T-cell (primary cell): ENCODE data around the gene PMVK. TPM values are rescaled to one million over a fixed set of nuclear protein-coding genes. Genes with fewer than 3 reads are reported as not detected.

ENCODE experiments used
- ATAC-seq, 4 experiments: fragments of 200-7000 bp in 3 of 4; fragments of 150-1000 bp in 1 of 4; cut with Tn5 transposase; replicated peaks in 1 of 4; 1 replicate in 3 of 4; 2 replicates in 1 of 4; pipeline ENCODE4 v1.10.0; 2021; ENCODE audit warnings: moderate library complexity in 3 of 4, mild to moderate bottlenecking in 2 of 4, moderate number of reproducible peaks in 1 of 4
- CTCF ChIA-PET, 2 donors: fragments of 300-600 bp; sonication (Branson Sonifier 250); formaldehyde crosslinking; loops; one replicate each; lab custom pipeline; 2022; ENCODE audit warnings: antibody characterized with exemption in 2 of 2; lab: Charles Lee
- POLR2A ChIA-PET, 2 donors: fragments of 300-600 bp; sonication (Branson Sonifier 250); formaldehyde crosslinking; loops; one replicate each; lab custom pipeline; 2022; ENCODE audit warnings: antibody characterized with exemption in 2 of 2; lab: Charles Lee
- DNase-seq, 35 experiments: peaks; one replicate each; pipeline versions ENCODE4 v3.0.0 to v3.0.0-alpha.2; 2013 to 2023
- H3K27ac ChIP-seq: one replicate; pipeline ENCODE4 v1.5.1; 2013; ENCODE audit warnings: low read length
- H3K27me3 ChIP-seq, 2 experiments: replicated peaks in 1 of 2; 1 replicate in 1 of 2; 2 replicates in 1 of 2; pipeline versions ENCODE4 v1.6.1 to v1.7.0; 2013; ENCODE audit warnings: low read length in 1 of 2, mixed read lengths in 1 of 2; ENCODE audit not compliant: control insufficient read depth in 2 of 2, insufficient read depth in 2 of 2; ENCODE audit errors: extremely low read depth in 1 of 2
- H3K36me3 ChIP-seq, 2 donors: 1 replicate in 1 of 2; 2 replicates in 1 of 2; pipeline versions ENCODE4 v1.6.1 to v1.7.0; 2013; ENCODE audit warnings: low read length in 1 of 2; ENCODE audit not compliant: control insufficient read depth in 2 of 2, insufficient read depth in 1 of 2; ENCODE audit errors: extremely low read depth in 1 of 2
- H3K4me1 ChIP-seq, 2 experiments: 1 replicate in 1 of 2; 2 replicates in 1 of 2; pipeline versions ENCODE4 v1.6.1 to v1.7.0; 2013; ENCODE audit warnings: low read length in 2 of 2, mixed read lengths in 1 of 2; ENCODE audit not compliant: insufficient read depth in 2 of 2, control insufficient read depth in 1 of 2; ENCODE audit errors: extremely low read depth in 1 of 2
- H3K4me3 ChIP-seq, 2 donors: 1 replicate in 1 of 2; 2 replicates in 1 of 2; pipeline versions ENCODE4 v1.5.1 to v1.7.0; 2013; ENCODE audit warnings: mild to moderate bottlenecking in 2 of 2, low read length in 1 of 2, moderate library complexity in 1 of 2; ENCODE audit not compliant: control insufficient read depth in 1 of 2; ENCODE audit errors: extremely low read depth in 1 of 2
- H3K9me3 ChIP-seq: 2 replicates; pipeline ENCODE4 v1.7.0; 2013
- H3K27ac Mint-ChIP-seq, 2 donors: one replicate each; pipeline ENCODE4 v1.8.0; 2020 to 2021; ENCODE audit warnings: mild to moderate bottlenecking in 2 of 2, mixed read lengths in 2 of 2
- H3K27me3 Mint-ChIP-seq, 2 donors: one replicate each; pipeline ENCODE4 v1.8.0; 2021 to 2022; ENCODE audit warnings: mixed read lengths in 2 of 2
- H3K36me3 Mint-ChIP-seq: one replicate; pipeline ENCODE4 v1.8.0; 2021; ENCODE audit warnings: mixed read lengths
- H3K4me1 Mint-ChIP-seq, 3 donors: one replicate each; pipeline ENCODE4 v1.8.0; 2020 to 2022; ENCODE audit warnings: mixed read lengths in 3 of 3, mild to moderate bottlenecking in 1 of 3
- H3K4me3 Mint-ChIP-seq, 3 donors: one replicate each; pipeline ENCODE4 v1.8.0; 2020 to 2022; ENCODE audit warnings: mild to moderate bottlenecking in 3 of 3, mixed read lengths in 3 of 3, moderate library complexity in 3 of 3
- H3K9me3 Mint-ChIP-seq, 3 donors: one replicate each; pipeline ENCODE4 v1.8.0; 2020 to 2022; ENCODE audit warnings: mixed read lengths in 3 of 3
- WGBS: methylation state at CpG from one replicate; pipeline ENCODE4 v1.1.5; 2013; ENCODE audit warnings: missing lambda C conversion rate; ENCODE audit not compliant: insufficient coverage; 5-methylcytosine and 5-hydroxymethylcytosine counted together
- total RNA-seq, 35 experiments: library from RNA in 6 of 35; stranded (reverse) in 6 of 35; fragments of 120-200 nt in 1 of 35; gene quantifications; one replicate each; pipeline versions ENCODE4 v1.2.1 to v1.2.4 and lab custom pipeline; 2013 to 2026

The PMVK gene
- total RNA-seq, 5 donors from 2014 or later (not counting 1 experiment from before 2014, with no cell fraction given) = 12.6 to 24.9 (median 22.4) TPM

DNA sequence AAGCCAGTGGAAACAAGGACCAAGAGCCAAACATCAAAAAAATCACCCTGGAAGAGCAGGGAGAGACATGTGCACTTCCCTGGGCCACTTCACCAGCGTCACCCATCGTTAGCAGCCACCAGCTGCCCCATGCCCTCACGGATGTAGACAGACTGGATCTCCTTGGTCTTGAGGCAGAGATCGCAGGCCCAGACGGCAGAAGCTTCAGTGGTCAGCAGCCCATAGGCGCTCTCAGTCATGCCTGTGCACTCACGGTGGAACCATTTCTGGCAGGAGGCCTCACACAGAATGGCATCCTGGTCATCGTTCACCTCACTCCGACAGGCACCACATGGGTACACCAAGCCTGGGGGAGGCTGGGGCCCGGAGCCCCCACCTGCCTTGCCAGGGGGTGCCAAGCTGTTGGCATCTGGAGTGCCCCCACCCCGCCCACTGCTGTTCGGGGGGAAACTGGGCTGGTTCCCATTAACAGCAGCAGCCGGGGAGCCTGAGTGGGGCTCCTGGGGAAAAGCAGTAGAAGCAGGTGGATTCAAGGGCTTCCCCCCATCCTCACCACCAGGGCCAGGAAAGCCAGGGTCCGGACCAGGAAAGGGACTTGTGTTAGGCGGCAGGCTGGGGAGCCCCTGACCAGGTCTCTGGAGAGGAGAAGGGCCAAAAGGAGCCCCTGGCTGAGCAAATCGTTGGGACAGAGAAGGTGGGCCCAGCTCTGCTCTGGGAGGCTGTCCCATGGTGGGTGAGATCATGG, 22.3 kb upstream of the PMVK start:
- DNase-seq = no peak
- peak overlapping the region in 2 of 3 donors; percentile 6 to 86 for H3K4me3 Mint-ChIP-seq
- POLR2A ChIA-PET = interaction anchor here in 1 of 2 donors (0.7 kb wide), 1 partner anchor 13 kb away, joined by 3 read pairs; no protein-coding TSS in a partner anchor
- H3K36me3 Mint-ChIP-seq = peaks cover 10% of the 10 kb centered on the region
- H3K4me1 Mint-ChIP-seq = peaks cover 59 to 69% (median 65%) of the 10 kb centered on the region in 3 donors
- Histone ChIP-seq H3K27me3 (no peaks in the 10 kb centered on the region), H3K4me1 (peaks cover 35 to 71% of the 10 kb centered on the region in 2 experiments), H3K4me3 (no peak overlapping the region), H3K36me3 (peaks cover 13 to 34% of the 10 kb centered on the region in 2 donors), H3K27ac (no peak overlapping the region), H3K9me3 (no peaks in the 10 kb centered on the region)
- H3K9me3 Mint-ChIP-seq = no peaks in the 10 kb centered on the region
- no peaks in the 10 kb centered on the region for H3K27me3 Mint-ChIP-seq
- CTCF ChIA-PET = no interaction called here
- no peak for ATAC-seq
- 94% methylated on average over 14 of the region's 16 CpGs for WGBS
- H3K27ac Mint-ChIP-seq = peak overlapping the region; percentile 46 to 73

DNA sequence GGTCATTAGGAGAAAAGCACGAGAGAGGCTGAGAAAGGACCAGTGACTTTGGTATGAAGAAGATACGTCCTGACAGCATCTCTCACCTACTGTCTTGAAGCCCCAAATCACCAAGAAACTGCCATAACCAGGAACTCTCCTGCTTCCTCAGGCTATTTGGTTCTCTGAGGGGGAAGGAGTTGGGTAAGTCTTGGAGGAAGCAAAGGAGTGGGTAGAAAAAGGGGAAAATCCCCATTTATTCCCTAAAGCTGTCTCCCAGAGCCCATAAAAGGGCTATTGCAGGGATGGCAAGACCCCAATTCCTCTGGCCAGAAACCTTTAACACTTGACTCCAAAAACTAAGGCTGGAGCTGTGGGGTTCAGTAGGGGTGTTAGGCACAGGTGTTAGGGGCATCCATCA, 21.5 kb upstream of the PMVK start:
- WGBS = no CpG with 5 or more reads among the region's 2 CpGs
- Mint-ChIP-seq H3K4me3 (peak overlapping the region in 1 of 3 donors; percentile 37), H3K27me3 (no peaks in the 10 kb centered on the region), H3K36me3 (peaks cover 10% of the 10 kb centered on the region), H3K27ac (peak overlapping the region; percentile 73 to 100), H3K9me3 (no peaks in the 10 kb centered on the region), H3K4me1 (peaks cover 63 to 70% (median 68%) of the 10 kb centered on the region in 3 donors)
- Histone ChIP-seq H3K4me3 (no peak overlapping the region), H3K27me3 (no peaks in the 10 kb centered on the region), H3K27ac (no peak overlapping the region), H3K9me3 (no peaks in the 10 kb centered on the region), H3K4me1 (peaks cover 36 to 73% of the 10 kb centered on the region in 2 experiments), H3K36me3 (peaks cover 5 to 32% of the 10 kb centered on the region in 2 donors)
- ChIA-PET POLR2A (no interaction called here), CTCF (no interaction called here)
- ATAC-seq (no peak), DNase-seq (no peak)

DNA sequence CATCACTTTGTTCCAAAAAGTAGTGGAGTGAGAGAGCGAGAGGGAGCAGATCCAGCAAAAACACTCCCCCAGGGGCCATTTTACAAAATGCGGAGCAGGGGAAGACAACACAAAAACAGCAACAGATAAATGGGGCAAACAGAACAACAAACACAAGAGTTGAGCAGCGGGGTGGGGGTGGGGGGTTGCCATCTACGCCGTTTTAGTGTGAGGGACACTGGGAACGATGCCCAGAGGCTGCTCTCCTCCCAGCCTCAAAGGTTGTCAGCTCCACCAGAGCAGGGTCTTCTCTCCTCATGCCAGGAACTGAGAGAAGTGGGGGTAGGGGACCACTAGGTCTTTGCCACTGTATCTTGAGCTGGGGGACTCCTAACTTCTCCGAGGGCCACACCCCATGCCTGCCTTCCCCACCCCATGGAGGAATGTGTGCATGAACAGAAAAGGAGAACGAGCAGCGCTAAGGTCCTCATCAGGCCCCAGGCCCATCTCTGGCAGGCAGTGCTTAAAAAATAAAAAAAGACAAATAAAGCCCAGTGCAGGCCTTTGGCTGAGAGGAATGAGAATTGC, 20.7 kb upstream of the PMVK start:
- H3K36me3 Mint-ChIP-seq = peaks cover 17% of the 10 kb centered on the region
- no peaks in the 10 kb centered on the region for H3K27me3 ChIP-seq
- 72% methylated on average over 2 of the region's 9 CpGs for WGBS
- no peaks in the 10 kb centered on the region for H3K9me3 ChIP-seq
- H3K27me3 Mint-ChIP-seq = no peaks in the 10 kb centered on the region
- peak overlapping the region; percentile 100 for H3K27ac Mint-ChIP-seq
- no peaks in the 10 kb centered on the region for H3K9me3 Mint-ChIP-seq
- DNase-seq (no peak), ATAC-seq (no peak)
- H3K4me3 Mint-ChIP-seq = peak overlapping the region in 2 of 3 donors; percentile 34 to 37
- peaks cover 65 to 71% (median 68%) of the 10 kb centered on the region in 3 donors for H3K4me1 Mint-ChIP-seq
- no peak overlapping the region for H3K4me3 ChIP-seq
- H3K27ac ChIP-seq = peak overlapping the region; percentile 99
- peaks cover 38 to 73% of the 10 kb centered on the region in 2 experiments for H3K4me1 ChIP-seq
- POLR2A ChIA-PET = interaction anchor here in 1 of 2 donors (0.5 to 0.6 kb wide), 3 partner anchors 17 to 1011 kb away, joined by 3 to 5 read pairs (median 4); no protein-coding TSS in a partner anchor
- CTCF ChIA-PET = no interaction called here
- H3K36me3 ChIP-seq = peaks cover 9 to 35% of the 10 kb centered on the region in 2 donors

DNA sequence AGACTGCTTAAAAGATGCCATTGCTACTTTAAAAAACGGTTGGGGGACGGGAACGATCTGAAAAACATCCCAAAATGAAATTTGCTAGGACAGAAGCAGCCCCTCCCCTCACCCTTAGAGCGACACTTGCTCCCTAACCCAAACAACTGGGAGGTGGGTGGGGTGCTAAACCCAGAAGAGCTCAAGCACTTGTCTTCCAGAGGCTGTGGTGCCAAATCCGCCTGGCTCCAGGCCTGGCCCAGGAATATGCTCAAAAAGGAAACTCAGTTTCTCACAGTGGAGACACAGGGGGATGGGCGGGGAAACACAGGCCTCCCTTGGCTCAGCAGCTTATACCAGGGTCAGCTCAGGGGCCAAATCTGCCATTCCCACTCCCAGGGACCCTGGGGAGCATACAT, 20.0 kb upstream of the PMVK start:
- no peak for DNase-seq
- Mint-ChIP-seq H3K27ac (peak overlapping the region; percentile 100), H3K4me3 (peak overlapping the region; percentile 95 to 100 (median 97)), H3K36me3 (peaks cover 17% of the 10 kb centered on the region), H3K9me3 (no peaks in the 10 kb centered on the region), H3K27me3 (no peaks in the 10 kb centered on the region), H3K4me1 (peaks cover 70 to 76% (median 73%) of the 10 kb centered on the region in 3 donors)
- no peaks in the 10 kb centered on the region for H3K27me3 ChIP-seq
- no peaks in the 10 kb centered on the region for H3K9me3 ChIP-seq
- H3K4me1 ChIP-seq = peaks cover 39 to 77% of the 10 kb centered on the region in 2 experiments
- ATAC-seq = no peak
- ChIA-PET CTCF (interaction anchor here in 1 of 2 donors (1.0 to 2.2 kb wide), 7 partner anchors 8 to 622 kb away, joined by 3 to 14 read pairs (median 5); partner anchors contain the start of genes FLAD1 and PMVK), POLR2A (interaction anchor here (0.5 to 2.3 kb wide), 11 partner anchors 12 to 1012 kb away, joined by 3 to 23 read pairs (median 3); partner anchors contain the start of genes PMVK (in 2 of the 2), CKS1B (in 1 of the 2) and ZBTB7B (in 1 of the 2))
- H3K36me3 ChIP-seq = peaks cover 9 to 38% of the 10 kb centered on the region in 2 donors
- 77% methylated on average over 2 of the region's 6 CpGs for WGBS
- peak overlapping the region; percentile 99 for H3K27ac ChIP-seq
- peak overlapping the region; percentile 79 to 94 for H3K4me3 ChIP-seq

DNA sequence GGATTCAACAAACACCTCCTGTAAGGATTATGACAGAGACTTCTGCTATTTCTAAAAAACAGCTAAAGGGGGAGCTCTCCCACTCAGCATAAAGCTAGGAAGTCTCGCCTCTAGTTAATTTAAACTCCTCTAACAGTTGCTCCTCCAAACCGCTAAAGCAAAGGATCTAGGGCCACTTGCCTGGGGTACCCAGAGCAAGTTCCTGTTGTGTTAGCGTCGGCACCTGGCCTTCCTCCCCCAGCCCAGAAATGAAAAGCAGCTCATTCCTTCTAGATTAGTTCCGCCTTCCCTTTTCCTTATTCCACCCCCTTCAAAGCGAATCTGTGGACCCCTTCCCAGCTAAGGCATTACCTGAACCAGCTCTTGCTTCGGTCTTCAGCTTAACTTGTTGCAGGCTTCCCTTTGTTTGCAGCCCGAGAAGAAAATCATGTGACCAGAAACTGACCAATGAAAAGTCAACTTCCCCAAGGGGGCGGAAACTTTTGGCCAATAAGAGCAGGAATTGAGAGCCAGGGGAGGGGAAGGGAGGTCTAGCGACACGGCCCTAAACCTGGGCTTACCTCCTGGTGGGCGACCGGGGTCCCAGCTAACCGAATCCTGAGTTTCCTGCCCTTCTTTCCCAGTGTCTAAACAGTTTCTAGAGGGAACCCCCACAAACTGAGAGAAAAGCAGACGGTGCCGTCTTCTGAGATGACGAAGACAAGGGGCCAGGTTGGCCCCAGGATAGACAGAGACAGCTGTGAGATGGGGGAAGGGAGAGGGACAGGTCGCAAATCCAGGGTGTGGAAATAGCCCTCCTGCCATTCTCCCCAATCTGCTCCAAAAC, 19.4 kb upstream of the PMVK start, which contains the start of gene PBXIP1:
Gene PBXIP1 (minus strand): TSS at position 382 of the 826 bp plus-strand sequence. CDS start 2,378 bp downstream, outside the sequence.
- Histone ChIP-seq H3K4me3 (peak within 1 kb of the TSS; percentile 79 to 94), H3K36me3 (peaks cover 13 to 44% of the 10 kb centered on the region in 2 donors), H3K4me1 (peaks cover 44 to 83% of the 10 kb centered on the region in 2 experiments), H3K27ac (peak within 1 kb of the TSS; percentile 99), H3K27me3 (no peaks in the 10 kb centered on the region), H3K9me3 (no peaks in the 10 kb centered on the region)
- 0% methylated on average over 5 of the region's 18 CpGs for WGBS
- ATAC-seq (peak; percentile 48 to 63 (median 56)), DNase-seq (peak; percentile 57 to 95 (median 83))
- H3K27ac Mint-ChIP-seq = peak within 1 kb of the TSS; percentile 100
- H3K27me3 Mint-ChIP-seq = no peaks in the 10 kb centered on the region
- CTCF ChIA-PET = interaction anchor here (0.5 to 2.2 kb wide), 19 partner anchors 8 to 621 kb away, joined by 3 to 14 read pairs (median 3); partner anchors contain the start of genes FLAD1 (in 1 of the 2), KRTCAP2 (in 1 of the 2) and PMVK (in 1 of the 2)
- H3K36me3 Mint-ChIP-seq = peaks cover 17% of the 10 kb centered on the region
- H3K4me1 Mint-ChIP-seq = peaks cover 72 to 79% (median 77%) of the 10 kb centered on the region in 3 donors
- POLR2A ChIA-PET = interaction anchor here (0.6 to 2.3 kb wide), 17 partner anchors 11 to 61 kb away, joined by 3 to 23 read pairs (median 4); partner anchors contain the start of genes PMVK (in 2 of the 2), CKS1B (in 1 of the 2), FLAD1 (in 1 of the 2) and ZBTB7B (in 1 of the 2)
- H3K9me3 Mint-ChIP-seq = no peaks in the 10 kb centered on the region
- H3K4me3 Mint-ChIP-seq = peak within 1 kb of the TSS; percentile 95 to 100 (median 97)
